HCT116 (cell line): ENCODE data around the gene SIK3.

Source experiments
- EZH2phosphoT487 ChIP-seq: fragments of 200-600 bp; IDR thresholded peaks from 2 replicates; pipeline ENCODE4 v1.6.1; 2018; ENCODE audit warnings: antibody characterized with exemption, borderline replicate concordance
- TF ChIP-seq, protein P1 (sequence below), 3 experiments: fragments of 200-600 bp in 1 of 3; sonication (generic) in 1 of 3; IDR thresholded peaks in 2 of 3; conservative IDR thresholded peaks in 1 of 3; 2 replicates each; pipeline ENCODE4 v1.5.1; 2012 to 2017; ENCODE audit warnings: low read depth in 2 of 3, low read length in 2 of 3, antibody characterized with exemption in 1 of 3, borderline replicate concordance in 1 of 3, control low read depth in 1 of 3, mild to moderate bottlenecking in 1 of 3, mixed read lengths in 1 of 3, mixed run types in 1 of 3, moderate library complexity in 1 of 3; ENCODE audit not compliant: insufficient read depth in 1 of 3

DNA sequence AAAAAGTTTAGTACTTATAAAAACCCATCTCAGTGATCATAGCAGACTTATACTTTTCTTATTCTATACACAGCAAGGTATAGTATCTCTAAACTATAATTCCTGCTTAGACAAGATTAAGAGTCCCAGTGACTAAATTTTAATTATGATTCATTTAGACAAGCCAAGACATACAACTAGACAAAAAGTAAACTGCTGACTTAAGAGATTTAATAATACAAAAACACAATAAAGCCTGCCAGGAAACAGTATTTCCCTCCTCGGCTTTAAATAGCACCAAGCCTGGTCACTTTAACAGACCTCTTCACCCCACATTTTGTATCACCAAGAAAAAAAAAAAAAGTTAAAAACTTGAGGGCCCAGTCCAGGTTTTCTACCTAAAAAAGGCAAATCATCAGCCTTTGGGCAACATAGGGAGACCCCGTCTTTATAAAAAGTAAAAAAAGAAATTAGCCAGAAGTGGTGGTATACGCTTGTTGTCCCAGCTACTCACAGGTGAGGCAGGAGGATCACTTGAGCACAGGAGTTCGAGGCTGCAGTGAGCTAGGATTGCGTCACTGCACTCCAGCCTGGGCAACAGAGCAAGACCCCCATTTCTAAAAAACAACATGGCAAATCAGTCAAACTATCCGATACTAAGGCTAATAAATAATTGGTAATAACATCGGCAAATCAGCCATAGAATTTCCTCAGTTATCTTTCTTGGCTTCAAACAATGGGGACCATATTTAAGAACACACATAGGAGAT, 53.8 kb downstream of the SIK3 start:
- no peak for TF ChIP-seq EZH2phosphoT487
- TF ChIP-seq, protein P1, sequence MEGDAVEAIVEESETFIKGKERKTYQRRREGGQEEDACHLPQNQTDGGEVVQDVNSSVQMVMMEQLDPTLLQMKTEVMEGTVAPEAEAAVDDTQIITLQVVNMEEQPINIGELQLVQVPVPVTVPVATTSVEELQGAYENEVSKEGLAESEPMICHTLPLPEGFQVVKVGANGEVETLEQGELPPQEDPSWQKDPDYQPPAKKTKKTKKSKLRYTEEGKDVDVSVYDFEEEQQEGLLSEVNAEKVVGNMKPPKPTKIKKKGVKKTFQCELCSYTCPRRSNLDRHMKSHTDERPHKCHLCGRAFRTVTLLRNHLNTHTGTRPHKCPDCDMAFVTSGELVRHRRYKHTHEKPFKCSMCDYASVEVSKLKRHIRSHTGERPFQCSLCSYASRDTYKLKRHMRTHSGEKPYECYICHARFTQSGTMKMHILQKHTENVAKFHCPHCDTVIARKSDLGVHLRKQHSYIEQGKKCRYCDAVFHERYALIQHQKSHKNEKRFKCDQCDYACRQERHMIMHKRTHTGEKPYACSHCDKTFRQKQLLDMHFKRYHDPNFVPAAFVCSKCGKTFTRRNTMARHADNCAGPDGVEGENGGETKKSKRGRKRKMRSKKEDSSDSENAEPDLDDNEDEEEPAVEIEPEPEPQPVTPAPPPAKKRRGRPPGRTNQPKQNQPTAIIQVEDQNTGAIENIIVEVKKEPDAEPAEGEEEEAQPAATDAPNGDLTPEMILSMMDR (IDR thresholded peaks at IDR 0.05 in 2 of 3, conservative IDR thresholded peaks at IDR 0.05 in 1 of 3; ENCODE audit: borderline replicate concordance in 1 of 3, insufficient read depth in 1 of 3, low read depth in 2 of 3, low read length in 2 of 3): no peak
